ENCODE measurements around the gene UQCR10.

- TF ChIP-seq CTCF (IDR thresholded peaks at IDR 0.05): no peak
- TF ChIP-seq POLR2AphosphoS5 (IDR thresholded peaks at IDR 0.05; ENCODE audit: insufficient read depth in 1 of 2, low read depth in 1 of 2): no peak
Measured at GRCh38 chr22:29718949-29719898, 47.9 kb upstream of the UQCR10 start.
